ENCODE data around the gene MOCS1.

MOCS1 gene

GRCh38 chr6:39870950-39871349, 63.3 kb downstream of the MOCS1 start:
- Histone ChIP-seq H3K4me3 (ENCODE audit: control insufficient read depth in 1 of 7, extremely low read depth in 1 of 7, insufficient read depth in 4 of 7, low read depth in 2 of 7, low read length in 6 of 7) (no peak overlapping the region), H3K36me3 (ENCODE audit: control insufficient read depth in 4 of 4, insufficient read depth in 4 of 4, low read length in 3 of 4) (no peaks in the 10 kb centered on the region), H3K9me3 (ENCODE audit: control extremely low read depth in 1 of 5, control insufficient read depth in 4 of 5, insufficient read depth in 2 of 5, low read depth in 1 of 5, low read length in 4 of 5) (no peaks in the 10 kb centered on the region), H3K4me1 (ENCODE audit: control extremely low read depth in 1 of 4, control insufficient read depth in 4 of 4, insufficient read depth in 4 of 4, low read length in 3 of 4) (no peaks in the 10 kb centered on the region), H3K27me3 (replicated peaks in 2 of 5; ENCODE audit: control insufficient read depth in 4 of 5, insufficient read depth in 5 of 5, low read length in 4 of 5) (peaks cover 0 to 3% (median 0%) of the 10 kb centered on the region in 5 experiments), H3K27ac (ENCODE audit: insufficient read depth in 1 of 2, low read depth in 1 of 2, low read length in 2 of 2, poor library complexity in 1 of 2, severe bottlenecking in 2 of 2) (no peak overlapping the region)
- 100% methylated on average over 1 of the region's 3 CpGs for WGBS (ENCODE audit: insufficient coverage)
- DNase-seq = no peak
- CTCF ChIA-PET = interaction anchor here (1.1 kb wide), 1 partner anchor 107 kb away, joined by 3 read pairs; no protein-coding TSS in a partner anchor
- POLR2A ChIA-PET = no interaction called here

DNA sequence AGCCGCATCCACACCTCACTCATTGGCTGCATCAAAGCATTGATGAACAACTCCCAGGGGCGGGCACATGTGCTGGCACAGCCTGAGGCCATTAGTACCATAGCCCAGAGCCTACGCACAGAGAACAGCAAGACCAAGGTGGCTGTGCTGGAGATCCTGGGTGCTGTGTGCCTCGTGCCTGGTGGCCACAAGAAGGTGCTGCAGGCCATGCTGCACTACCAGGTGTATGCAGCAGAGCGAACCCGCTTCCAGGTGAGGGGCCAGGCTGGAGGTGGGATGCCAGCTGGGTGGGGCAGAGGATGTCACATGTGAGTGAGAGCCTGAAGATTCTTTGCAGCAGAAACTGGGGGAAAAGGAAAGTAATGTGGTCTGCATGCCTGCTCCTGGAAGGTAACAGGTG, 66.7 kb downstream of the MOCS1 start:
- no peaks in the 10 kb centered on the region for H3K36me3 ChIP-seq (ENCODE audit: control insufficient read depth in 4 of 4, insufficient read depth in 4 of 4, low read length in 3 of 4)
- no peak for DNase-seq
- WGBS (ENCODE audit: insufficient coverage) = 83% methylated on average over 4 of the region's 6 CpGs
- H3K27ac ChIP-seq (ENCODE audit: insufficient read depth in 1 of 2, low read depth in 1 of 2, low read length in 2 of 2, poor library complexity in 1 of 2, severe bottlenecking in 2 of 2) = no peak overlapping the region
- ChIA-PET CTCF (interaction anchor here (1.1 kb wide), 1 partner anchor 11 kb away, joined by 3 read pairs; no protein-coding TSS in a partner anchor), POLR2A (no interaction called here)
- H3K27me3 ChIP-seq (replicated peaks in 2 of 5; ENCODE audit: control insufficient read depth in 4 of 5, insufficient read depth in 5 of 5, low read length in 4 of 5) = peaks cover 0 to 4% (median 0%) of the 10 kb centered on the region in 5 experiments
- H3K4me1 ChIP-seq (ENCODE audit: control extremely low read depth in 1 of 4, control insufficient read depth in 4 of 4, insufficient read depth in 4 of 4, low read length in 3 of 4) = no peaks in the 10 kb centered on the region
- no peak overlapping the region for H3K4me3 ChIP-seq (ENCODE audit: control insufficient read depth in 1 of 7, extremely low read depth in 1 of 7, insufficient read depth in 4 of 7, low read depth in 2 of 7, low read length in 6 of 7)
- no peaks in the 10 kb centered on the region for H3K9me3 ChIP-seq (ENCODE audit: control extremely low read depth in 1 of 5, control insufficient read depth in 4 of 5, insufficient read depth in 2 of 5, low read depth in 1 of 5, low read length in 4 of 5)

GRCh38 chr6:39865011-39865888, 69.0 kb downstream of the MOCS1 start:
- Histone ChIP-seq H3K9me3 (ENCODE audit: control extremely low read depth in 1 of 5, control insufficient read depth in 4 of 5, insufficient read depth in 2 of 5, low read depth in 1 of 5, low read length in 4 of 5) (no peaks in the 10 kb centered on the region), H3K4me3 (ENCODE audit: control insufficient read depth in 1 of 7, extremely low read depth in 1 of 7, insufficient read depth in 4 of 7, low read depth in 2 of 7, low read length in 6 of 7) (no peak overlapping the region), H3K4me1 (ENCODE audit: control extremely low read depth in 1 of 4, control insufficient read depth in 4 of 4, insufficient read depth in 4 of 4, low read length in 3 of 4) (no peaks in the 10 kb centered on the region), H3K36me3 (ENCODE audit: control insufficient read depth in 4 of 4, insufficient read depth in 4 of 4, low read length in 3 of 4) (no peaks in the 10 kb centered on the region), H3K27me3 (replicated peaks in 2 of 5; ENCODE audit: control insufficient read depth in 4 of 5, insufficient read depth in 5 of 5, low read length in 4 of 5) (peaks cover 0 to 7% (median 2%) of the 10 kb centered on the region in 5 experiments), H3K27ac (ENCODE audit: insufficient read depth in 1 of 2, low read depth in 1 of 2, low read length in 2 of 2, poor library complexity in 1 of 2, severe bottlenecking in 2 of 2) (no peak overlapping the region)
- ChIA-PET POLR2A (interaction anchor here (0.5 kb wide), 1 partner anchor 459 kb away, joined by 5 read pairs; no protein-coding TSS in a partner anchor), CTCF (interaction anchor here (0.6 to 1.5 kb wide), 11 partner anchors 9 to 502 kb away, joined by 3 to 5 read pairs (median 3); no protein-coding TSS in a partner anchor)
- peak; percentile 38 to 59 (median 49) for DNase-seq
- whole genome bisulfite sequencing (ENCODE audit: insufficient coverage) = 39% methylated on average over 7 of the region's 15 CpGs

DNA sequence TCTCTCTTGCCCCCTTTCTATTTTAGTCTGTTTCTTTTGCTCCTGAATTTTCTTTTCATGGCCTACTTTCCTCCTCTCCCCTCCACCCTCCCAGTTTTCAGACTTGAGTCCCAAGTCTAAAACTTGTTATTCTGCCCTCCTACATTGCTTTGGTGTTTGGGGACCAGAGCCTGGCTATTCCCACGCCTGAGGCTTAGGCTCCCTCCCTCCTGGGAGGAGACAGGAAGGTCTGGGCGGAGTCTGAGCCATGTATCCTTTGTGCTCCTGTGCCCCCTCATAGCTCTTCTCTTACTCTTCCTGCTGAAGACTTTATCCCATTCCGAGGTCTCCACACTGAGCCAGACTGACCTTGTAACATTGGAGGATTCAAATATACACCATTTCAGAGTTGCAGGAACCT, 72.6 kb downstream of the MOCS1 start:
- Histone ChIP-seq H3K27me3 (replicated peaks in 2 of 5; ENCODE audit: control insufficient read depth in 4 of 5, insufficient read depth in 5 of 5, low read length in 4 of 5) (peaks cover 0 to 27% (median 7%) of the 10 kb centered on the region in 5 experiments), H3K4me1 (ENCODE audit: control extremely low read depth in 1 of 4, control insufficient read depth in 4 of 4, insufficient read depth in 4 of 4, low read length in 3 of 4) (no peaks in the 10 kb centered on the region), H3K36me3 (ENCODE audit: control insufficient read depth in 4 of 4, insufficient read depth in 4 of 4, low read length in 3 of 4) (no peaks in the 10 kb centered on the region), H3K27ac (ENCODE audit: insufficient read depth in 1 of 2, low read depth in 1 of 2, low read length in 2 of 2, poor library complexity in 1 of 2, severe bottlenecking in 2 of 2) (no peak overlapping the region), H3K9me3 (ENCODE audit: control extremely low read depth in 1 of 5, control insufficient read depth in 4 of 5, insufficient read depth in 2 of 5, low read depth in 1 of 5, low read length in 4 of 5) (no peaks in the 10 kb centered on the region), H3K4me3 (ENCODE audit: control insufficient read depth in 1 of 7, extremely low read depth in 1 of 7, insufficient read depth in 4 of 7, low read depth in 2 of 7, low read length in 6 of 7) (no peak overlapping the region)
- no peak for DNase-seq
- ChIA-PET CTCF (interaction anchor here (1.1 kb wide), 1 partner anchor 69 kb away, joined by 3 read pairs; the partner anchor contains the start of gene DAAM2), POLR2A (no interaction called here)
- WGBS (ENCODE audit: insufficient coverage) = 79% methylated on average over 3 of the region's 3 CpGs

GRCh38 chr6:39859025-39859424, 75.2 kb downstream of the MOCS1 start:
- H3K9me3 ChIP-seq (ENCODE audit: control extremely low read depth in 1 of 5, control insufficient read depth in 4 of 5, insufficient read depth in 2 of 5, low read depth in 1 of 5, low read length in 4 of 5) = no peaks in the 10 kb centered on the region
- no CpG with 5 or more reads among the region's 2 CpGs for WGBS (ENCODE audit: insufficient coverage)
- no peak overlapping the region for H3K27ac ChIP-seq (ENCODE audit: insufficient read depth in 1 of 2, low read depth in 1 of 2, low read length in 2 of 2, poor library complexity in 1 of 2, severe bottlenecking in 2 of 2)
- H3K4me1 ChIP-seq (ENCODE audit: control extremely low read depth in 1 of 4, control insufficient read depth in 4 of 4, insufficient read depth in 4 of 4, low read length in 3 of 4) = no peaks in the 10 kb centered on the region
- H3K4me3 ChIP-seq (ENCODE audit: control insufficient read depth in 1 of 7, extremely low read depth in 1 of 7, insufficient read depth in 4 of 7, low read depth in 2 of 7, low read length in 6 of 7) = no peak overlapping the region
- ChIA-PET POLR2A (no interaction called here), CTCF (no interaction called here)
- H3K27me3 ChIP-seq (replicated peaks in 2 of 5; ENCODE audit: control insufficient read depth in 4 of 5, insufficient read depth in 5 of 5, low read length in 4 of 5) = peaks cover 0 to 28% (median 7%) of the 10 kb centered on the region in 5 experiments
- H3K36me3 ChIP-seq (ENCODE audit: control insufficient read depth in 4 of 4, insufficient read depth in 4 of 4, low read length in 3 of 4) = no peaks in the 10 kb centered on the region
- DNase-seq = no peak

- Histone ChIP-seq H3K9me3 (ENCODE audit: control extremely low read depth in 1 of 5, control insufficient read depth in 4 of 5, insufficient read depth in 2 of 5, low read depth in 1 of 5, low read length in 4 of 5) (no peaks in the 10 kb centered on the region), H3K27ac (ENCODE audit: insufficient read depth in 1 of 2, low read depth in 1 of 2, low read length in 2 of 2, poor library complexity in 1 of 2, severe bottlenecking in 2 of 2) (no peak overlapping the region), H3K4me3 (ENCODE audit: control insufficient read depth in 1 of 7, extremely low read depth in 1 of 7, insufficient read depth in 4 of 7, low read depth in 2 of 7, low read length in 6 of 7) (no peak overlapping the region), H3K27me3 (replicated peaks in 2 of 5; ENCODE audit: control insufficient read depth in 4 of 5, insufficient read depth in 5 of 5, low read length in 4 of 5) (peaks cover 0 to 30% (median 5%) of the 10 kb centered on the region in 5 experiments), H3K4me1 (ENCODE audit: control extremely low read depth in 1 of 4, control insufficient read depth in 4 of 4, insufficient read depth in 4 of 4, low read length in 3 of 4) (no peaks in the 10 kb centered on the region), H3K36me3 (ENCODE audit: control insufficient read depth in 4 of 4, insufficient read depth in 4 of 4, low read length in 3 of 4) (no peaks in the 10 kb centered on the region)
- no peak for DNase-seq
- POLR2A ChIA-PET = no interaction called here
- 95% methylated on average over 6 of the region's 7 CpGs for WGBS (ENCODE audit: insufficient coverage)
- CTCF ChIA-PET = no interaction called here
Observed at GRCh38 chr6:39855356-39855995, 78.8 kb downstream of the MOCS1 start.

Data from common myeloid progenitor, CD34-positive (primary cell).